IMR-90 (cell line): ENCODE measurements around the gene ZNF316. TPM values are rescaled to one million over a fixed set of nuclear protein-coding genes. Genes with fewer than 3 reads are reported as not detected.

Source experiments
- ATAC-seq: fragments of 200-7000 bp; cut with Tn5 transposase; 2 replicates; pipeline ENCODE4 v1.9.1; 2020; ENCODE audit warnings: low read depth, mild to moderate bottlenecking, moderate library complexity
- BruUV-seq: library from RNA; stranded (reverse); fragments of 400-500 nt; replicated peaks from 2 replicates; lab custom pipeline; 2021; lab: Mats Ljungman, UMichigan
- CTCF ChIA-PET: fragments of 300-600 bp; formaldehyde crosslinking; extraction: SDS; loops from one replicate; lab custom pipeline; 2021; ENCODE audit warnings: antibody characterized with exemption; lab: Yijun Ruan, JAX
- POLR2A ChIA-PET: fragments of 300-600 bp; sonication (Branson Sonifier 250); formaldehyde crosslinking; loops from one replicate; lab custom pipeline; 2022; ENCODE audit warnings: antibody characterized with exemption; ENCODE audit not compliant: unreplicated experiment; lab: Charles Lee
- DNase-seq: peaks from one replicate; pipeline ENCODE4 v3.0.0; 2013
- H2AFZ ChIP-seq: replicated peaks from 2 replicates; pipeline ENCODE3; 2013; ENCODE audit warnings: low read length, mild to moderate bottlenecking; ENCODE audit not compliant: poor library complexity
- H2AK5ac ChIP-seq: 2 replicates; pipeline ENCODE4 v1.6.1; 2013; ENCODE audit warnings: low read depth, low read length, inconsistent platforms
- H2AK9ac ChIP-seq: replicated peaks from 2 replicates; pipeline ENCODE3; 2013; ENCODE audit warnings: mild to moderate bottlenecking, low read depth, low read length, moderate library complexity; ENCODE audit not compliant: poor library complexity
- H2BK120ac ChIP-seq: 2 replicates; pipeline ENCODE4 v1.6.1; 2013; ENCODE audit warnings: low read depth, low read length, inconsistent platforms
- H2BK15ac ChIP-seq: 3 replicates; pipeline ENCODE4 v1.6.1; 2013; ENCODE audit warnings: low read depth, low read length, inconsistent platforms
- H2BK20ac ChIP-seq: 2 replicates; pipeline ENCODE4 v1.6.1; 2013; ENCODE audit warnings: low read depth, mild to moderate bottlenecking, inconsistent platforms, low read length, moderate library complexity
- H2BK5ac ChIP-seq: 2 replicates; pipeline ENCODE4 v1.6.1; 2013; ENCODE audit warnings: mild to moderate bottlenecking, low read depth, low read length, inconsistent platforms; ENCODE audit not compliant: poor library complexity, severe bottlenecking
- H3K14ac ChIP-seq: replicated peaks from 2 replicates; pipeline ENCODE4 v1.6.1; 2013; ENCODE audit warnings: low read depth, low read length, inconsistent platforms
- H3K18ac ChIP-seq: 2 replicates; pipeline ENCODE4 v1.6.1; 2013; ENCODE audit warnings: low read depth, low read length, control low read depth
- H3K23ac ChIP-seq: 2 replicates; pipeline ENCODE4 v1.6.1; 2013; ENCODE audit warnings: low read depth, low read length, inconsistent platforms
- H3K27ac ChIP-seq: 2 replicates; pipeline ENCODE4 v1.5.1; 2013; ENCODE audit warnings: mild to moderate bottlenecking, control low read depth, low read length; ENCODE audit not compliant: insufficient read depth
- H3K27me3 ChIP-seq: 2 replicates; pipeline ENCODE4 v1.6.1; 2013; ENCODE audit warnings: low read length; ENCODE audit not compliant: control insufficient read depth, insufficient read depth
- H3K36me3 ChIP-seq: 2 replicates; pipeline ENCODE4 v1.6.1; 2013; ENCODE audit warnings: low read length, mixed read lengths; ENCODE audit not compliant: control insufficient read depth, insufficient read depth
- H3K4ac ChIP-seq: 2 replicates; pipeline ENCODE4 v1.6.1; 2013; ENCODE audit warnings: low read depth, low read length, inconsistent platforms
- H3K4me1 ChIP-seq: 2 replicates; pipeline ENCODE4 v1.6.1; 2013; ENCODE audit warnings: low read length, mixed read lengths; ENCODE audit not compliant: control insufficient read depth, insufficient read depth
- H3K4me2 ChIP-seq: 2 replicates; pipeline ENCODE4 v1.6.1; 2013; ENCODE audit warnings: low read depth, mild to moderate bottlenecking, control low read depth, low read length, moderate library complexity
- H3K4me3 ChIP-seq: 2 replicates; pipeline ENCODE4 v1.5.1; 2013; ENCODE audit warnings: low read depth, mild to moderate bottlenecking, control low read depth, low read length, moderate library complexity; ENCODE audit not compliant: insufficient read depth
- H3K56ac ChIP-seq: 2 replicates; pipeline ENCODE4 v1.6.1; 2013; ENCODE audit warnings: low read length, inconsistent platforms; ENCODE audit not compliant: insufficient read depth; ENCODE audit errors: extremely low read depth
- H3K79me1 ChIP-seq, 2 experiments: 2 replicates each; pipeline ENCODE4 v1.6.1; 2013; ENCODE audit warnings: low read length in 2 of 2, inconsistent platforms in 1 of 2, low read depth in 1 of 2
- H3K9ac ChIP-seq: 2 replicates; pipeline ENCODE4 v1.6.1; 2013; ENCODE audit warnings: low read depth, low read length, control low read depth
- H3K9me1 ChIP-seq: 2 replicates; pipeline ENCODE4 v1.6.1; 2013; ENCODE audit warnings: low read length, inconsistent platforms; ENCODE audit not compliant: insufficient read depth
- H3K9me3 ChIP-seq: 2 replicates; pipeline ENCODE4 v1.6.1; 2013; ENCODE audit warnings: low read length; ENCODE audit not compliant: control insufficient read depth, insufficient read depth
- H4K20me1 ChIP-seq: 2 replicates; pipeline ENCODE4 v1.6.1; 2013; ENCODE audit warnings: low read length, inconsistent platforms; ENCODE audit not compliant: insufficient read depth
- H4K5ac ChIP-seq: 2 replicates; pipeline ENCODE4 v1.6.1; 2013; ENCODE audit warnings: mild to moderate bottlenecking, low read depth, low read length, control low read depth
- H4K8ac ChIP-seq, 2 experiments: 2 replicates each; pipeline ENCODE4 v1.6.1; 2013; ENCODE audit warnings: low read depth in 2 of 2, low read length in 2 of 2, control low read depth in 1 of 2, inconsistent platforms in 1 of 2
- H4K91ac ChIP-seq: 2 replicates; pipeline ENCODE4 v1.6.1; 2013; ENCODE audit warnings: low read depth, low read length, inconsistent platforms; ENCODE audit not compliant: insufficient read depth
- CEBPB ChIP-seq: IDR thresholded peaks from 2 replicates; pipeline ENCODE4 v1.6.1; 2012; ENCODE audit warnings: low read depth, low read length, improper control_type of control experiment
- CTCF ChIP-seq: conservative IDR thresholded peaks from 2 replicates; pipeline ENCODE4 v1.5.1; 2012; ENCODE audit warnings: mild to moderate bottlenecking, low read depth, low read length, improper control_type of control experiment
- FOS ChIP-seq: fragments of 150-350 bp; IDR thresholded peaks from 2 replicates; pipeline ENCODE4 v1.6.1; 2016; ENCODE audit warnings: low read depth, low read length
- MAZ ChIP-seq: IDR thresholded peaks from 2 replicates; pipeline ENCODE4 v1.6.1; 2012; ENCODE audit warnings: low read depth, mild to moderate bottlenecking, low read length, improper control_type of control experiment, moderate library complexity, borderline replicate concordance
- MXI1 ChIP-seq: IDR thresholded peaks from 2 replicates; pipeline ENCODE4 v1.6.1; 2012; ENCODE audit warnings: low read depth, mild to moderate bottlenecking, low read length, moderate library complexity, borderline replicate concordance
- POLR2A ChIP-seq: IDR thresholded peaks from 2 replicates; pipeline ENCODE4 v1.6.1; 2012; ENCODE audit warnings: mild to moderate bottlenecking, low read depth, low read length
- RAD21 ChIP-seq: IDR thresholded peaks from 2 replicates; pipeline ENCODE4 v1.6.1; 2012; ENCODE audit warnings: low read length, improper control_type of control experiment
- RCOR1 ChIP-seq: IDR thresholded peaks from 2 replicates; pipeline ENCODE4 v1.6.1; 2012; ENCODE audit warnings: mild to moderate bottlenecking, low read length, improper control_type of control experiment; ENCODE audit not compliant: insufficient replicate concordance
- RFX5 ChIP-seq: IDR thresholded peaks from 2 replicates; pipeline ENCODE4 v1.8.0; 2012; ENCODE audit warnings: low read depth, mild to moderate bottlenecking, low read length, moderate library complexity
- SMC3 ChIP-seq: fragments of 150-350 bp; IDR thresholded peaks from 2 replicates; pipeline ENCODE4 v1.6.1; 2016; ENCODE audit warnings: low read depth, mild to moderate bottlenecking, antibody characterized with exemption, low read length, moderate library complexity
- USF2 ChIP-seq: fragments of 150-350 bp; IDR thresholded peaks from 2 replicates; pipeline ENCODE4 v1.6.1; 2017; ENCODE audit warnings: mild to moderate bottlenecking, antibody characterized with exemption, low read length, low read depth
- WGBS, 2 experiments: methylation state at CpG; one replicate each; pipeline versions ENCODE4 v1.1.5 to v1.1.7; 2013; ENCODE audit warnings: missing lambda C conversion rate in 2 of 2; ENCODE audit not compliant: insufficient read length in 1 of 2; ENCODE audit errors: extremely low coverage in 2 of 2; 5-methylcytosine and 5-hydroxymethylcytosine counted together
- dilution Hi-C: fragments of 300-500 bp; cut with HindIII; formaldehyde crosslinking; loops from one replicate; pipeline ENCODE4 v1.14.3; 2018; ENCODE audit warnings: low sequenced_read_pairs; ENCODE audit not compliant: unreplicated experiment
- in situ Hi-C: fragments of 300-500 bp; cut with MboI; formaldehyde crosslinking; loops from 3 replicates; pipeline ENCODE4 v1.14.3; 2019; ENCODE audit warnings: low sequenced_read_pairs, inconsistent platforms, mixed read lengths
- intact Hi-C: fragments of 100-400 bp; cut with micrococcal nuclease; formaldehyde crosslinking; loops from 2 replicates; pipeline ENCODE4 v1.10.0; 2022
- polyA plus RNA-seq, 3 experiments: library from polyadenylated mRNA; depleted of rRNA; stranded (reverse); fragments of >200 nt; gene quantifications; 2 replicates each; pipeline ENCODE4 v1.2.3, GENCODE V29; 2012; ENCODE audit warnings: low replicate concordance in 1 of 3
- total RNA-seq: library from RNA; depleted of rRNA; stranded (reverse); fragments of >200 nt; gene quantifications from 2 replicates; pipeline ENCODE4 v1.2.3, GENCODE V29; 2012

The ZNF316 gene
- total and polyA plus RNA-seq, 2 of the 4 experiments (the other 2 are of a cell fraction) = 3.2 to 7.2 TPM

GRCh38 chr7:6606866-6607583 is 30.1 kb upstream of the ZNF316 start:
- Histone ChIP-seq H4K5ac (no peak overlapping the region), H3K56ac (no peak overlapping the region), H2BK15ac (no peak overlapping the region), H2AK5ac (no peak overlapping the region), H2BK120ac (no peak overlapping the region), H3K4me3 (no peak overlapping the region), H2AK9ac (no peak overlapping the region), H4K20me1 (peaks cover 7% of the 10 kb centered on the region; the same call in 1 of the 2 replicates), H3K4me1 (no peaks in the 10 kb centered on the region), H4K91ac (no peak overlapping the region), H3K9me1 (no peaks in the 10 kb centered on the region; the same call in 1 of the 2 replicates), H3K9me3 (no peaks in the 10 kb centered on the region), H2BK5ac (no peak overlapping the region), H2AFZ (no peak overlapping the region), H2BK20ac (no peak overlapping the region), H3K4ac (no peak overlapping the region), H3K27me3 (no peaks in the 10 kb centered on the region), H3K9ac (no peak overlapping the region), H4K8ac (no peak overlapping the region), H3K23ac (no peak overlapping the region), H3K4me2 (no peak overlapping the region), H3K79me1 (peaks cover 2 to 3% of the 10 kb centered on the region in 2 experiments; a peak in 1 of 4 replicates), H3K36me3 (peaks cover 25% of the 10 kb centered on the region), H3K27ac (no peak overlapping the region), H3K18ac (no peak overlapping the region), H3K14ac (no peak overlapping the region)
- ChIA-PET POLR2A (no interaction called here), CTCF (no interaction called here)
- ATAC-seq (no peak), DNase-seq (no peak)
- dilution Hi-C loops = no loop called here
- WGBS, 2 experiments = 94% methylated on average over 19 of the region's 36 CpGs; no CpG with 5 or more reads in 1 of the 2 experiments
- in situ Hi-C loops = no loop called here
- no TSS peak for BruUV-seq
- intact Hi-C loops = no loop called here
- no peak for TF ChIP-seq MAZ
- no peak for TF ChIP-seq POLR2A
- TF ChIP-seq SMC3 = no peak
- no peak for TF ChIP-seq RFX5
- no peak for TF ChIP-seq MXI1
- TF ChIP-seq CEBPB = no peak
- TF ChIP-seq RCOR1 = no peak
- TF ChIP-seq USF2 = no peak
- no peak for TF ChIP-seq FOS
- TF ChIP-seq CTCF = no peak
- TF ChIP-seq RAD21 = no peak
